Vagina (tissue), 2 donors: ENCODE data around the gene JAKMIP3. TPM values are rescaled to one million over a fixed set of nuclear protein-coding genes. Genes with fewer than 3 reads are reported as not detected.

Experiments
- DNase-seq, 2 donors: peaks; one replicate each; pipeline ENCODE4 v3.0.0-alpha.2; 2017; ENCODE audit errors: extremely low spot score in 2 of 2
- H3K27ac ChIP-seq: fragments of 200-600 bp; sonication (generic); one replicate; pipeline ENCODE4 v1.5.1; 2019
- H3K27me3 ChIP-seq: fragments of 200-600 bp; sonication (generic); one replicate; pipeline ENCODE4 v1.5.1; 2019
- H3K36me3 ChIP-seq, 2 donors: fragments of 200-600 bp; sonication (generic); one replicate each; pipeline ENCODE4 v1.5.1; 2017 to 2019
- H3K4me1 ChIP-seq: fragments of 200-600 bp; sonication (generic); one replicate; pipeline ENCODE4 v1.5.1; 2019
- H3K4me3 ChIP-seq, 2 donors: fragments of 200-600 bp; sonication (generic); 1 replicate in 1 of 2; 2 replicates in 1 of 2; pipeline ENCODE4 v1.5.1; 2016 to 2019
- H3K9me3 ChIP-seq: fragments of 200-600 bp; sonication (generic); one replicate; pipeline ENCODE4 v1.5.1; 2019
- POLR2A ChIP-seq, 2 donors: fragments of 450-650 bp; IDR thresholded peaks; one replicate each; pipeline ENCODE4 v1.6.1; 2017; ENCODE audit warnings: antibody characterized with exemption in 2 of 2, mild to moderate bottlenecking in 2 of 2, moderate library complexity in 2 of 2
- POLR2AphosphoS5 ChIP-seq, 2 donors: sonication (generic); formaldehyde crosslinking; IDR thresholded peaks; one replicate each; pipeline ENCODE4 v1.9.0; 2017; ENCODE audit warnings: antibody characterized with exemption in 2 of 2, mild to moderate bottlenecking in 2 of 2, low read depth in 1 of 2; ENCODE audit not compliant: insufficient read depth in 1 of 2
- intact Hi-C: fragments of 100-400 bp; cut with DNase I; formaldehyde crosslinking; loops from one replicate; pipeline ENCODE4 v1.15.1; 2023
- total RNA-seq: library from RNA; depleted of rRNA; stranded (reverse); fragments of >200 nt; gene quantifications from one replicate; pipeline ENCODE4 v1.2.3, GENCODE V29; 2016
- TF ChIP-seq, protein P1 (sequence below), 3 experiments: fragments of 450-650 bp in 2 of 3; fragments of 200-600 bp in 1 of 3; sonication (generic) in 1 of 3; IDR thresholded peaks; one replicate each; pipeline ENCODE4 v1.5.1; 2017 to 2019; ENCODE audit warnings: antibody characterized with exemption in 3 of 3, mild to moderate bottlenecking in 2 of 3, moderate library complexity in 2 of 3

Gene JAKMIP3
- total RNA-seq = 0.49 TPM

DNA sequence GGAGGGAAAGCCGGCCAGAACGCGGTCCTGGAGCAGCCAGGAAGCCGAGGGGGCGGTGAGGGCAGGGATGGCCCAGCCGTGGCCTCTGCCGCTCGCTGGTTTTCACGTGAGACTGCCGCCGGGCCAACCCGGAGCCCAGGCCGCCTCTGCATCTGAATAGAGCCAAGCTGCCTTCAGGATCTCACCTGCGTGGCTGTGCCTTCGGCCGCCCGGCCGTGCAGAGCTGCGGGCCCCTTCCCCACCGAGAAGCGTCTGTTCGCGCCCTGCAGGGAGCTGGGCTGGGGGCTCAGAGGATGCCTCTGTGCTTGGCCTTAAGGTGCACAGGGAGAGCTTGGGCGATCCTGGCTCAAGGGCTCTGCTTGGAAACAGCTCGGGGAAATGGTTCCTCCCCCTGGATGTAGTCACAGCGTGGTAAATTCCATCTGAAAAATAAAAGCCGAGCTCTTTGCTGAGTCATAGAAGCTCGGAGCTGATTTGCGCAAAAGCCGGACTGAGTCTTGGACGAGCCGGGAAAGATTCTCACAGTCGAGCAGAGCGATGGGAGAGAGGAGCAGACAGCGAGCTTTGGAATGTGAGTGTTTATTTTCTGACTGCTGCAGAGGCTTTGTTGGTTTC is at the start of gene JAKMIP3:
Gene JAKMIP3 (plus strand): TSS at position 456 of the 615 bp plus-strand sequence. CDS start 38,863 bp downstream, outside the sequence.
- H3K27ac ChIP-seq = peak within 1 kb of the TSS; percentile 65
- no peak for TF ChIP-seq POLR2A (IDR thresholded peaks at IDR 0.05)
- peak; percentile 50 to 80 for TF ChIP-seq POLR2AphosphoS5 (IDR thresholded peaks at IDR 0.05; ENCODE audit: insufficient read depth in 1 of 2, low read depth in 1 of 2)
- H3K4me1 ChIP-seq = peaks cover 18% of the 10 kb centered on the region
- H3K4me3 ChIP-seq = peak within 1 kb of the TSS; percentile 42 to 46
- intact Hi-C loops = no loop called here
- no peaks in the 10 kb centered on the region for H3K36me3 ChIP-seq
- peak; percentile 74 to 87 for DNase-seq
- no peaks in the 10 kb centered on the region for H3K9me3 ChIP-seq
- no peaks in the 10 kb centered on the region for H3K27me3 ChIP-seq

DNA sequence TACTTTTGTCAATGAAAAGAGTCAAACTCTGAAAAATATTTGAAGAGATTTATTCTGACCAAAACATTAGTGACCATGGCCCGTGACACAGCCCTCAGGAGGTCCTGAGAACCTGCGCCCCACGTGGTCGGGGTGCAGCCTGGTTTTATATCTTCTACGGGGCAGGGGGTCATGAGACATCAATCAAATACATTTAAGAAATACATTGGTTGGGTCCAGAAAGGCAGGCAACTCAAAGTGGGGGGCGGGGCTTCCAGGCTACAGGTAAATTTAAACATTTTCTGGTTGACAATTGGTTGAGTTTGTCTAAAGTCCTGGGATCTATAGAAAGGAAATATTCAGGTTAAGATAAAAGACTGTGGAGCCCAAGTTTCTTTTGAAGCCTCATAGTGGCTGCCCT is 49.2 kb upstream of the JAKMIP3 start:
- Histone ChIP-seq H3K4me1 (no peaks in the 10 kb centered on the region), H3K27me3 (no peaks in the 10 kb centered on the region), H3K36me3 (no peaks in the 10 kb centered on the region), H3K27ac (no peak overlapping the region), H3K9me3 (no peaks in the 10 kb centered on the region), H3K4me3 (no peak overlapping the region)
- intact Hi-C loops = loop anchor here (5.0 kb wide), 1 partner anchor 1789 kb away; no protein-coding TSS in a partner anchor
- TF ChIP-seq POLR2AphosphoS5 (IDR thresholded peaks at IDR 0.05; ENCODE audit: insufficient read depth in 1 of 2, low read depth in 1 of 2) (no peak), POLR2A (IDR thresholded peaks at IDR 0.05) (no peak)
- TF ChIP-seq, protein P1, sequence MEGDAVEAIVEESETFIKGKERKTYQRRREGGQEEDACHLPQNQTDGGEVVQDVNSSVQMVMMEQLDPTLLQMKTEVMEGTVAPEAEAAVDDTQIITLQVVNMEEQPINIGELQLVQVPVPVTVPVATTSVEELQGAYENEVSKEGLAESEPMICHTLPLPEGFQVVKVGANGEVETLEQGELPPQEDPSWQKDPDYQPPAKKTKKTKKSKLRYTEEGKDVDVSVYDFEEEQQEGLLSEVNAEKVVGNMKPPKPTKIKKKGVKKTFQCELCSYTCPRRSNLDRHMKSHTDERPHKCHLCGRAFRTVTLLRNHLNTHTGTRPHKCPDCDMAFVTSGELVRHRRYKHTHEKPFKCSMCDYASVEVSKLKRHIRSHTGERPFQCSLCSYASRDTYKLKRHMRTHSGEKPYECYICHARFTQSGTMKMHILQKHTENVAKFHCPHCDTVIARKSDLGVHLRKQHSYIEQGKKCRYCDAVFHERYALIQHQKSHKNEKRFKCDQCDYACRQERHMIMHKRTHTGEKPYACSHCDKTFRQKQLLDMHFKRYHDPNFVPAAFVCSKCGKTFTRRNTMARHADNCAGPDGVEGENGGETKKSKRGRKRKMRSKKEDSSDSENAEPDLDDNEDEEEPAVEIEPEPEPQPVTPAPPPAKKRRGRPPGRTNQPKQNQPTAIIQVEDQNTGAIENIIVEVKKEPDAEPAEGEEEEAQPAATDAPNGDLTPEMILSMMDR (IDR thresholded peaks at IDR 0.05) = no peak
- no peak for DNase-seq

DNA sequence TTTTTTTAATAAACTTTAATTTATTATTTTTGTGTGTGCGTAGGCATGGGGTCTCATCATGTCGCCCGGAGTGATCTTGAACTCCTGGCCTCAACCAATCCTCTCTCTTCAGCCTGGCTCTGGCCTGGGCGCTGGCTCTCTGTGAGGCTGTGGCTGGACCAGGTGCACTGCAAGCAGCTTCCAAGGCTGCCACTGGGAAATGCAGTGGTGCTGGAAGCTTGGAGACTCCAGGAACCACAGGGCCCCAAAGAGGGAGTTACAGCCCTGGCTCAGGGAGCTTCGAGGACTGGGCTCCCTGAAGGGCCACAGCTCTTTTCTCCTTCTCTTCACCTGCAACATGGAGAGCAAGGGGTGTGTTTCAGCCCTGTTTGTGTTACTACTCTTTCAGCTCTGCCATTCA is 47.3 kb upstream of the JAKMIP3 start:
- intact Hi-C loops = loop anchor here (5.0 kb wide), 1 partner anchor 1791 kb away; no protein-coding TSS in a partner anchor
- H3K36me3 ChIP-seq = no peaks in the 10 kb centered on the region
- TF ChIP-seq, protein P1 (IDR thresholded peaks at IDR 0.05) = no peak
- no peak for TF ChIP-seq POLR2AphosphoS5 (IDR thresholded peaks at IDR 0.05; ENCODE audit: insufficient read depth in 1 of 2, low read depth in 1 of 2)
- TF ChIP-seq POLR2A (IDR thresholded peaks at IDR 0.05) = no peak
- peaks cover 3% of the 10 kb centered on the region for H3K4me1 ChIP-seq
- no peak for DNase-seq
- H3K27me3 ChIP-seq = no peaks in the 10 kb centered on the region
- no peak overlapping the region for H3K4me3 ChIP-seq
- no peak overlapping the region for H3K27ac ChIP-seq
- H3K9me3 ChIP-seq = no peaks in the 10 kb centered on the region

DNA sequence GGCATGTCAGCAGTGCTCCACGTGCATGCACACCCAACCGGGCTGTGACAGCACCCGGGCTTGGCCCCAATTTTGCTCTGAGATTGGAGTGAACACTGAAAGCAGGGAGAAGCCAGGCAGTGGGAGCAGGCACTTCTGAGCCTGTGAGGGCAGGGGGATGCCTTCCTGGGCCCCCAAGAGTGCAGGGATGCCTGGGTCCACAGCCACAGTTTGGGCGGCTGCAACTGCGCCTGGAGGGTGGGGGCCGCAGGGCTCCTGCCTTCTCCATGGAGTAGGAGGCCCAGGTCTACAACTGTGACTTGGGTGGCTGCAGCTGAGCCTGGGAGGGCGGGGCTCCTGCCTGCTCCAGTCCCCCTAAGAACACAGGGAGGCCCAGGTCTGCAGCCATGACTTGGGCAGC is 46.4 kb upstream of the JAKMIP3 start:
- H3K4me3 ChIP-seq = no peak overlapping the region
- TF ChIP-seq POLR2AphosphoS5 (IDR thresholded peaks at IDR 0.05; ENCODE audit: insufficient read depth in 1 of 2, low read depth in 1 of 2) = no peak
- no peaks in the 10 kb centered on the region for H3K9me3 ChIP-seq
- peaks cover 6% of the 10 kb centered on the region for H3K4me1 ChIP-seq
- no peaks in the 10 kb centered on the region for H3K27me3 ChIP-seq
- no peak for DNase-seq
- H3K36me3 ChIP-seq = no peaks in the 10 kb centered on the region
- no peak overlapping the region for H3K27ac ChIP-seq
- intact Hi-C loops = loop anchor here (5.0 kb wide), 1 partner anchor 1792 kb away; no protein-coding TSS in a partner anchor

DNA sequence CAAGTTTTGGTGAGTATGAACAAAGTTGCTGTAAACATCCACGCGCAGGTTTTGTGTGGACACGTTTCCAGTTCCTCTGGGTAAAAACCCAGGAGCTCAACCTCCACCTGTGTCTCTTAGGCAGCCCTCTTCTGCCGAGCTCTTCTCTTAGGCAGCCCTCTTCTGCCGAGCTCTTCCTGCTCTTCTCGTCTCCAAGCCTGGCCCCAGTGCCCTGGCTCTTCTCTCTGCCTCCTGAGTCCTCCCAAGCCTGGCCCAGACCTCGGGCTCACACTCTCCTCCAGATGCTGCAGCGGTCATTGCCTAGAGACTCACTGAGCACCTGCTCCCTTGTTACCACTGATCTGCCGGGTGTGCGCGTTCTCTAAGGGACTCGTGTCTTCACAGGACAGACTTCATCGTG is 45.3 kb upstream of the JAKMIP3 start:
- H3K9me3 ChIP-seq = no peaks in the 10 kb centered on the region
- no peaks in the 10 kb centered on the region for H3K36me3 ChIP-seq
- peaks cover 6% of the 10 kb centered on the region for H3K4me1 ChIP-seq
- DNase-seq = no peak
- no peaks in the 10 kb centered on the region for H3K27me3 ChIP-seq
- intact Hi-C loops = loop anchor here (5.0 kb wide), 1 partner anchor 133 kb away; no protein-coding TSS in a partner anchor
- TF ChIP-seq POLR2A (IDR thresholded peaks at IDR 0.05) (no peak), POLR2AphosphoS5 (IDR thresholded peaks at IDR 0.05; ENCODE audit: insufficient read depth in 1 of 2, low read depth in 1 of 2) (no peak)
- TF ChIP-seq, protein P1 (IDR thresholded peaks at IDR 0.05) = no peak
- no peak overlapping the region for H3K27ac ChIP-seq
- H3K4me3 ChIP-seq = no peak overlapping the region

DNA sequence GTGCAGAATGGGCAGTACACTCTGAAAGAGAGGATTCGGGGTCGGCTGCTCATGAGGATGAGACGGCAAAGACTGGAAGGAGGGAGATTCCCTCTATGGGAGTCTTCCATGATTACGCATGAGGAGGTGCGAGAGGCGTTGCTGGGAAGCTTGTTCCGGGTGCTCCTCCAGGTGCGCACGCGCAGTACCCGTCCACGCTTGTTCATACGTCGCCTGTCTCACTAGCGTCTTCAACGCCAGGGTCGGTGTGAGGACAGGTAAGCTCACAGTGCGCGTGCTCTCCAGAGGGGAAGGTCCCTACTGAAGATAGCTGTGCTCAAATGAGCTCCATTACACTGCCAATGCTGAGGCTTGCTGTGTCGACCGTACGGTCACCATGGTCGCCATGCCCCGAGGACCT is 44.7 kb upstream of the JAKMIP3 start:
- H3K36me3 ChIP-seq = no peaks in the 10 kb centered on the region
- no peaks in the 10 kb centered on the region for H3K9me3 ChIP-seq
- no peaks in the 10 kb centered on the region for H3K27me3 ChIP-seq
- no peak overlapping the region for H3K4me3 ChIP-seq
- no peak overlapping the region for H3K27ac ChIP-seq
- TF ChIP-seq POLR2A (IDR thresholded peaks at IDR 0.05) (no peak), POLR2AphosphoS5 (IDR thresholded peaks at IDR 0.05; ENCODE audit: insufficient read depth in 1 of 2, low read depth in 1 of 2) (no peak)
- TF ChIP-seq, protein P1 (IDR thresholded peaks at IDR 0.05) = no peak
- no peak for DNase-seq
- intact Hi-C loops = loop anchor here (5.0 kb wide), 1 partner anchor 134 kb away; no protein-coding TSS in a partner anchor
- peaks cover 6% of the 10 kb centered on the region for H3K4me1 ChIP-seq
